Skeletal muscle tissue (tissue), 4 donors: ENCODE measurements around the gene DMD. TPM values are rescaled to one million over a fixed set of nuclear protein-coding genes. Genes with fewer than 3 reads are reported as not detected.

ENCODE experiments used
- H3K27ac ChIP-seq: one replicate; pipeline ENCODE4 v1.7.0; 2013; ENCODE audit warnings: mild to moderate bottlenecking, low read depth, low read length, inconsistent platforms
- H3K27me3 ChIP-seq, 3 donors: one replicate each; pipeline ENCODE4 v1.7.0; 2013; ENCODE audit warnings: low read length in 3 of 3; ENCODE audit not compliant: control insufficient read depth in 3 of 3, insufficient read depth in 3 of 3
- H3K36me3 ChIP-seq, 3 donors: one replicate each; pipeline ENCODE4 v1.7.0; 2013; ENCODE audit warnings: low read length in 3 of 3; ENCODE audit not compliant: control insufficient read depth in 3 of 3, insufficient read depth in 3 of 3
- H3K4me1 ChIP-seq, 3 donors: one replicate each; pipeline ENCODE4 v1.7.0; 2013; ENCODE audit warnings: low read length in 3 of 3, mild to moderate bottlenecking in 3 of 3; ENCODE audit not compliant: control insufficient read depth in 3 of 3, insufficient read depth in 3 of 3
- H3K4me3 ChIP-seq, 3 donors: one replicate each; pipeline ENCODE4 v1.7.0; 2013; ENCODE audit warnings: low read length in 3 of 3
- H3K9ac ChIP-seq, 3 donors: one replicate each; pipeline ENCODE4 v1.7.0; 2013; ENCODE audit warnings: low read length in 3 of 3, mild to moderate bottlenecking in 3 of 3, moderate library complexity in 2 of 3, low read depth in 1 of 3
- H3K9me3 ChIP-seq, 3 donors: one replicate each; pipeline ENCODE4 v1.7.0; 2013; ENCODE audit warnings: low read length in 3 of 3; ENCODE audit not compliant: control insufficient read depth in 3 of 3
- total RNA-seq: library from RNA; depleted of rRNA; stranded (reverse); fragments of >200 nt; gene quantifications from one replicate; pipeline ENCODE4 v1.2.3, GENCODE V29; 2014
- donor health status: Osteomylitis.

Gene DMD
- total RNA-seq, 1 donor from 2014 or later, result 190 TPM

DNA sequence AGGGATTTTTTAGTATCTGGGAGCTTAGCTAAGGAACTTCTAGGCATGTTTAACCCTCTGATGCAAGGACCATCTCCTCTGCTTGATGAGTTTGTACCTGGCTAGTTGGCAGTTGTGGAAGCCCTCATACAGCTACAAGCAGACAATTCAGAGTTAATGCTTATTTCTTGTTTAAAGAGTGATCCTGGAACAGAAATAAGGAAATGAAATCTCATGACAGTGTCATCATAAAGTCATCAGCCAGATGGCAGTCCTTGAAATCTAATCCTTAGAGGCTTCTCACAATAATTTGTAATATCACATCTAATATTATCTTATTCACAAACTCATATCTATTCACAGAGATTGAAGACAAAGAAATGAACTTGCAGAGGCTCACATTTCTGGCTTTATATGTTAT lies 1557.9 kb downstream of the DMD start:
- H3K4me1 ChIP-seq, result no peaks in the 10 kb centered on the region
- no peak overlapping the region for H3K4me3 ChIP-seq
- no peaks in the 10 kb centered on the region for H3K36me3 ChIP-seq
- no peak overlapping the region for H3K27ac ChIP-seq
- H3K9me3 ChIP-seq, result no peaks in the 10 kb centered on the region
- no peak overlapping the region for H3K9ac ChIP-seq
- no peaks in the 10 kb centered on the region for H3K27me3 ChIP-seq

DNA sequence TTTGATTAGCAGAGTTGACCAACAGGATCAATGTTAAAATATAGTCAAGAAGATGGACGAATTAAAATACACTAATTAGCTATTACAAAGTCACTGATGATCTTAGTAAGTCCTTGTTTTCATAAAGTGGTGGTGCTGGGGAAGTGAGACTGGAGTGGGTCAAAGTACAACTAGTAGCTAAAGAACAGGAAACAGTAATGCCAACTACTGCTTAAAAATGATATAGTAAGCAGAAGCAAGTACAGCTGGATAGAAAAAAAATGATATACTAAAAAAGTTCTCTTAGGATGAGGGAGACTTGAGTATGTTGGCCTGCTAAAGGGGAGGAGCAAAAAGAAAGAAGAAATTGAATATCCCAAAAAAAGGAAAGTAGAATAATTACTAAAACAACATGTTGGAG lies 1558.7 kb downstream of the DMD start:
- Histone ChIP-seq H3K36me3 (no peaks in the 10 kb centered on the region), H3K27me3 (no peaks in the 10 kb centered on the region), H3K9ac (no peak overlapping the region), H3K9me3 (no peaks in the 10 kb centered on the region), H3K27ac (no peak overlapping the region), H3K4me3 (no peak overlapping the region), H3K4me1 (no peaks in the 10 kb centered on the region)

GRCh38 chrX:31649201-31649600 lies 1562.1 kb downstream of the DMD start:
- H3K36me3 ChIP-seq, result no peaks in the 10 kb centered on the region
- H3K27ac ChIP-seq, result no peak overlapping the region
- H3K4me1 ChIP-seq, result no peaks in the 10 kb centered on the region
- H3K4me3 ChIP-seq, result no peak overlapping the region
- no peaks in the 10 kb centered on the region for H3K9me3 ChIP-seq
- H3K27me3 ChIP-seq, result no peaks in the 10 kb centered on the region
- no peak overlapping the region for H3K9ac ChIP-seq

DNA sequence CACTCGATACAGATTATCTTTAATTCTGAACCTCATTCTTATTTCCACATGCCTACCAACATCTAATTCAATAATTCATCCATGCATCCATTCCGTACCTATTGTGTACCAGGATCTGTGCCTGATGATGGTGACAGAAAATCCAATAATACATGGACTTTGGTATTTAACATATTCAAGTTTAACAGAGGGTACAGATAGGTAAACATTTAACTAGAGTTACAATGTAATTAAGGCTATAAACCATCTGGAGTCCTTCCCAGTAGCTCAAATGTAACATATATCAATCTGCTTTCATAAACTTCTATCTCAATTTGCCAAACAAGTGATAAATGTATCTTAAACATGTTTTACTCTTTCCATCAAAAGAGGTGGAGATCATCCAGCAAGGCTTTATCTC lies 1578.0 kb downstream of the DMD start:
- H3K4me3 ChIP-seq, result no peak overlapping the region

DNA sequence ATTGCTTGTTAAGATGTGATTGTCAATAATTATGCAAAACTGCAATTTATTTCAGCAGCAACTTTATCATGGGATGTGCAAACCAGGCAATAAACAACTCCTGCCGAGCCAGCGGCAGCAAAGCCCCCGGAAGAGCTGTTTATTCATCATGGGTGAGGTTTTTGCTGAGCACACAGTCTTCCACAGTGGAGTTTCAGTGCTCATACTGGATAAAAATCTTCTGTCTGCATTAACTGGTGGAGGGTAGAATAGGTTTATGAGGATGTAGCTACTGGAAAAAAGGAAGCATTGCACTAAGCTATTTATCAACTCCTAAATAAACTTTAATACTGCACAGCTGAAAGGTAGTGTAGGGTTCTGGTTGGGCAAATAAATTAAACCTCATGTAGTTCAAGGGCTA lies 1582.2 kb downstream of the DMD start:
- Histone ChIP-seq H3K9ac (no peak overlapping the region), H3K36me3 (no peaks in the 10 kb centered on the region), H3K27ac (no peak overlapping the region), H3K9me3 (no peaks in the 10 kb centered on the region), H3K4me1 (no peaks in the 10 kb centered on the region), H3K27me3 (no peaks in the 10 kb centered on the region), H3K4me3 (no peak overlapping the region)

More for the DNA sequence above, 1578.0 kb downstream of the DMD start:
- no peak overlapping the region for H3K27ac ChIP-seq
- no peaks in the 10 kb centered on the region for H3K36me3 ChIP-seq
- H3K27me3 ChIP-seq, result no peaks in the 10 kb centered on the region
- no peak overlapping the region for H3K9ac ChIP-seq
- no peaks in the 10 kb centered on the region for H3K4me1 ChIP-seq
- H3K9me3 ChIP-seq, result no peaks in the 10 kb centered on the region

DNA sequence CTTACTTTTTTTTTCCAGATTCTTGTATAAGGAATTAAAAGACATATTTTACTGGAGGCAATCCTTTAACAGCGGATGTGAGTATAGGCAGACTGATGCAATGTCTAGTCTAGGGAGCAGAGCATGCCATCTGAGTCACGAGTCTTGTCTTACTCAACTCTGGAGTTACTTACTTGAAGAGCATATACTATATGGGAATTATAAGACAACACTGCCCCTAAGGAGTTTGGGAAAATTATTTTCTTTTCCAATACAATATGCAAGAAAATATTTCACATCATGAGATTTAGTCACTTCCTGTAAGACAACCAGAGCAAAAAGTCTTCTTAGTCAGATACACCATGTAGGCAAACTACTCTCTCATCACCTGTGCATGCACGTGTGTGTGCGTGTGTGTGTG lies 1602.2 kb downstream of the DMD start:
- Histone ChIP-seq H3K27me3 (no peaks in the 10 kb centered on the region), H3K9ac (no peak overlapping the region), H3K4me3 (no peak overlapping the region), H3K4me1 (no peaks in the 10 kb centered on the region), H3K9me3 (no peaks in the 10 kb centered on the region), H3K36me3 (no peaks in the 10 kb centered on the region), H3K27ac (no peak overlapping the region)

- H3K4me1 ChIP-seq, result no peaks in the 10 kb centered on the region
- no peaks in the 10 kb centered on the region for H3K36me3 ChIP-seq
- H3K4me3 ChIP-seq, result no peak overlapping the region
- no peak overlapping the region for H3K27ac ChIP-seq
- H3K9me3 ChIP-seq, result no peaks in the 10 kb centered on the region
- no peaks in the 10 kb centered on the region for H3K27me3 ChIP-seq
- no peak overlapping the region for H3K9ac ChIP-seq
Observed at GRCh38 chrX:31608638-31609037, 1602.7 kb downstream of the DMD start.

DNA sequence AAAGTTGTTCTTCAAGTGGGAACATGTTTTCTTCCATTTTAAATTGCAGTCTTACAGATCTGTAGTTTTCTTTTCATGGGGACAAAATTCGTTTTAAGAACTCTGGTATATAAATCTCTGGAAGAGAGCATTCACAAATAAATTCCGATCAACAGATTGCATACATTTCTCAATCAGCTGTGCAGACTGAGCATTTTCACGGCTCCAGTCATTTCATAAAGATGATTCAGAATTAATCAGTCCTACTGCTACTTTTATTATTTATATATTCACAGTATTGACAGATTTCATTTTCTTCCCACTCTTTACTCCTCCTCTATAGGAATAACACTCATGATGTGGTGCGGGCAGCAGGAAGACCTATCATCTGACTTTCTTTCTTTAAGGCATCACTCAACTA lies 1604.6 kb downstream of the DMD start:
- no peaks in the 10 kb centered on the region for H3K36me3 ChIP-seq
- H3K27me3 ChIP-seq, result no peaks in the 10 kb centered on the region
- H3K9ac ChIP-seq, result no peak overlapping the region
- no peak overlapping the region for H3K4me3 ChIP-seq
- H3K27ac ChIP-seq, result no peak overlapping the region
- H3K4me1 ChIP-seq, result no peaks in the 10 kb centered on the region
- H3K9me3 ChIP-seq, result no peaks in the 10 kb centered on the region

GRCh38 chrX:31604629-31605221 lies 1606.6 kb downstream of the DMD start:
- no peaks in the 10 kb centered on the region for H3K9me3 ChIP-seq
- H3K27ac ChIP-seq, result no peak overlapping the region
- H3K27me3 ChIP-seq, result no peaks in the 10 kb centered on the region
- no peak overlapping the region for H3K9ac ChIP-seq
- H3K36me3 ChIP-seq, result no peaks in the 10 kb centered on the region
- H3K4me1 ChIP-seq, result no peaks in the 10 kb centered on the region
- H3K4me3 ChIP-seq, result no peak overlapping the region

GRCh38 chrX:31603411-31604120 lies 1607.8 kb downstream of the DMD start:
- H3K27me3 ChIP-seq, result no peaks in the 10 kb centered on the region
- no peaks in the 10 kb centered on the region for H3K4me1 ChIP-seq
- H3K9ac ChIP-seq, result no peak overlapping the region
- H3K9me3 ChIP-seq, result no peaks in the 10 kb centered on the region
- H3K36me3 ChIP-seq, result no peaks in the 10 kb centered on the region
- H3K27ac ChIP-seq, result no peak overlapping the region
- H3K4me3 ChIP-seq, result no peak overlapping the region
